Loucy (cell line): Measurements from ENCODE around the gene STUB1.

ENCODE experiments used
- H2AFZ ChIP-seq: fragments of 200-600 bp; sonication (generic); 2 replicates; pipeline ENCODE4 v1.6.0; 2016; ENCODE audit warnings: antibody characterized with exemption, mild to moderate bottlenecking, low read length, moderate library complexity
- H3F3A ChIP-seq: fragments of 200-600 bp; 2 replicates; pipeline ENCODE4 v1.6.0; 2016; ENCODE audit warnings: antibody characterized with exemption, low read depth, mild to moderate bottlenecking
- H3K27me3 ChIP-seq: fragments of 200-600 bp; sonication (generic); 2 replicates; pipeline ENCODE4 v1.6.1; 2014; ENCODE audit warnings: low read length, mild to moderate bottlenecking; ENCODE audit not compliant: insufficient read depth, poor library complexity, severe bottlenecking
- H3K36me3 ChIP-seq: fragments of 200-600 bp; sonication (generic); 2 replicates; pipeline ENCODE4 v1.6.1; 2016; ENCODE audit warnings: low read length; ENCODE audit not compliant: insufficient read depth
- H3K4me1 ChIP-seq: fragments of 200-600 bp; sonication (generic); 2 replicates; pipeline ENCODE4 v1.5.1; 2014; ENCODE audit warnings: low read length, mild to moderate bottlenecking; ENCODE audit not compliant: insufficient read depth, poor library complexity, severe bottlenecking
- H3K4me2 ChIP-seq: fragments of 200-600 bp; sonication (generic); 2 replicates; pipeline ENCODE4 v1.6.0; 2014; ENCODE audit warnings: antibody characterized with exemption, low read length, low read depth, mild to moderate bottlenecking; ENCODE audit not compliant: poor library complexity, severe bottlenecking
- H3K4me3 ChIP-seq: fragments of 200-600 bp; sonication (generic); 2 replicates; pipeline ENCODE4 v1.5.1; 2014; ENCODE audit warnings: low read length, mild to moderate bottlenecking, mixed read lengths; ENCODE audit not compliant: poor library complexity, severe bottlenecking
- H3K79me2 ChIP-seq: fragments of 200-600 bp; sonication (generic); 2 replicates; pipeline ENCODE4 v1.6.1; 2014; ENCODE audit warnings: low read length; ENCODE audit not compliant: insufficient read depth
- H3K9ac ChIP-seq: fragments of 200-600 bp; sonication (generic); 2 replicates; pipeline ENCODE4 v1.6.0; 2014; ENCODE audit warnings: mild to moderate bottlenecking, low read depth, low read length, moderate library complexity; ENCODE audit not compliant: poor library complexity, severe bottlenecking
- H3K9me2 ChIP-seq: fragments of 200-600 bp; sonication (generic); replicated peaks from 2 replicates; pipeline ENCODE4 v1.6.1; 2016; ENCODE audit warnings: low read depth, low read length, mixed read lengths
- H3K9me3 ChIP-seq: fragments of 200-600 bp; sonication (generic); 2 replicates; pipeline ENCODE4 v1.6.1; 2014; ENCODE audit warnings: mild to moderate bottlenecking, antibody characterized with exemption, low read length, low read depth; ENCODE audit not compliant: insufficient read depth
- H4K20me1 ChIP-seq: fragments of 200-600 bp; sonication (generic); 2 replicates; pipeline ENCODE4 v1.6.0; 2014; ENCODE audit warnings: antibody characterized with exemption, low read length, mild to moderate bottlenecking; ENCODE audit not compliant: insufficient read depth, poor library complexity, severe bottlenecking
- EZH2phosphoT487 ChIP-seq: fragments of 200-600 bp; IDR thresholded peaks from 2 replicates; pipeline ENCODE4 v1.6.1; 2018; ENCODE audit warnings: antibody characterized with exemption, mild to moderate bottlenecking, moderate library complexity, borderline replicate concordance
- TF ChIP-seq, protein P1 (sequence below): fragments of 200-600 bp; sonication (generic); conservative IDR thresholded peaks from 2 replicates; pipeline ENCODE4 v1.5.1; 2014; ENCODE audit warnings: mild to moderate bottlenecking, antibody characterized with exemption, low read length

STUB1 gene

DNA sequence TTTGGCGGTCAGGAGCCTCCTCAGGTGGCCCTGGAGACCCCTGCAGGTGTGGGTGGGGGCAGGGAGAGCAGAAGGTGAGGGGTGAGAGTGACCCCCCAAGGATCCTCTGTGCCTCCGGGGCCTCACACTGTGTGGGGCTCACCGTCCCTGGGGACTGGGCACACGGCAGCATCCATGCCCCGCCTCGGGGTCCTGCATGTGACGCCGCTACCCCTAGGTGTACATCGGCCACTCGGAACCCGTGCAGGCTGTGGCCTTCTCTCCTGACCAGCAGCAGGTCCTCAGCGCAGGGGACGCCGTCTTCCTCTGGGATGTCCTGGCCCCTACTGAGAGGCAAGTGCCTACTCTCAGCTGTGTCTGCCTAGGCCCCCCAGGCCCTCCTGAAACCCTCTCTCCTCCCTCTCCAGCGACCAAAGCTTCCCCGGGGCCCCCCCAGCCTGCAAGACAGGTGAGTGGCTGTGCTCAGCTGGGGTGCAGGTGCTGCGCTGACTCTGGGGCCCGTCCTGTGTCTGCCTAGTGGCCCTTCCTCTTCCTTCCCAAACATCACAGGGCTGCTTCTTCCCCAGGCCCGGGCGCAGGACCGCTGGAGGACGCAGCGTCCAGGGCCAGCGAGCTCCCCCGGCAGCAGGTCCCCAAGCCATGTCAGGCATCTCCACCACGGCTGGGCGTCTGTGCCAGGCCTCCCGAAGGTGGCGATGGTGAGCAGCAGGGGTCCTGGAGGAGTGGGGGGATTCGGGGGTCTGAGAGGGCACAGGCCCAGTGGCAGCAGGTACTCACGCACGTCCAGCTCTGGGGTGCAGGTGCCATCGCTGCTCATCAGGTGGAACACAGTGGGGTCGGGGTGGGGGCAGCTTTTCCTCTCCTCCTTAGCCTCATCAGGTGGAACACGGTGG, 21.3 kb upstream of the STUB1 start:
- H3K79me2 ChIP-seq = no peaks in the 10 kb centered on the region
- no peak for TF ChIP-seq EZH2phosphoT487
- TF ChIP-seq, protein P1, sequence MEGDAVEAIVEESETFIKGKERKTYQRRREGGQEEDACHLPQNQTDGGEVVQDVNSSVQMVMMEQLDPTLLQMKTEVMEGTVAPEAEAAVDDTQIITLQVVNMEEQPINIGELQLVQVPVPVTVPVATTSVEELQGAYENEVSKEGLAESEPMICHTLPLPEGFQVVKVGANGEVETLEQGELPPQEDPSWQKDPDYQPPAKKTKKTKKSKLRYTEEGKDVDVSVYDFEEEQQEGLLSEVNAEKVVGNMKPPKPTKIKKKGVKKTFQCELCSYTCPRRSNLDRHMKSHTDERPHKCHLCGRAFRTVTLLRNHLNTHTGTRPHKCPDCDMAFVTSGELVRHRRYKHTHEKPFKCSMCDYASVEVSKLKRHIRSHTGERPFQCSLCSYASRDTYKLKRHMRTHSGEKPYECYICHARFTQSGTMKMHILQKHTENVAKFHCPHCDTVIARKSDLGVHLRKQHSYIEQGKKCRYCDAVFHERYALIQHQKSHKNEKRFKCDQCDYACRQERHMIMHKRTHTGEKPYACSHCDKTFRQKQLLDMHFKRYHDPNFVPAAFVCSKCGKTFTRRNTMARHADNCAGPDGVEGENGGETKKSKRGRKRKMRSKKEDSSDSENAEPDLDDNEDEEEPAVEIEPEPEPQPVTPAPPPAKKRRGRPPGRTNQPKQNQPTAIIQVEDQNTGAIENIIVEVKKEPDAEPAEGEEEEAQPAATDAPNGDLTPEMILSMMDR = no peak
- no peak overlapping the region for H3K4me2 ChIP-seq
- no peaks in the 10 kb centered on the region for H3K9me3 ChIP-seq
- no peaks in the 10 kb centered on the region for H3K4me1 ChIP-seq
- no peak overlapping the region for H2AFZ ChIP-seq
- no peak overlapping the region for H3K4me3 ChIP-seq
- H4K20me1 ChIP-seq = no peaks in the 10 kb centered on the region
- no peaks in the 10 kb centered on the region for H3K9me2 ChIP-seq
- H3F3A ChIP-seq = no peaks in the 10 kb centered on the region
- H3K27me3 ChIP-seq = no peaks in the 10 kb centered on the region
- H3K9ac ChIP-seq = no peak overlapping the region
- no peaks in the 10 kb centered on the region for H3K36me3 ChIP-seq

GRCh38 chr16:659618-660017, 20.6 kb upstream of the STUB1 start:
- no peak overlapping the region for H3K4me2 ChIP-seq
- no peaks in the 10 kb centered on the region for H4K20me1 ChIP-seq
- H3K9me3 ChIP-seq = no peaks in the 10 kb centered on the region
- H3K9me2 ChIP-seq = no peaks in the 10 kb centered on the region
- H2AFZ ChIP-seq = no peak overlapping the region
- H3K4me1 ChIP-seq = no peaks in the 10 kb centered on the region
- no peak overlapping the region for H3K4me3 ChIP-seq
- H3F3A ChIP-seq = no peaks in the 10 kb centered on the region
- H3K36me3 ChIP-seq = no peaks in the 10 kb centered on the region
- H3K9ac ChIP-seq = no peak overlapping the region
- H3K27me3 ChIP-seq = no peaks in the 10 kb centered on the region
- no peak for TF ChIP-seq EZH2phosphoT487
- TF ChIP-seq, protein P1 = no peak
- no peaks in the 10 kb centered on the region for H3K79me2 ChIP-seq

DNA sequence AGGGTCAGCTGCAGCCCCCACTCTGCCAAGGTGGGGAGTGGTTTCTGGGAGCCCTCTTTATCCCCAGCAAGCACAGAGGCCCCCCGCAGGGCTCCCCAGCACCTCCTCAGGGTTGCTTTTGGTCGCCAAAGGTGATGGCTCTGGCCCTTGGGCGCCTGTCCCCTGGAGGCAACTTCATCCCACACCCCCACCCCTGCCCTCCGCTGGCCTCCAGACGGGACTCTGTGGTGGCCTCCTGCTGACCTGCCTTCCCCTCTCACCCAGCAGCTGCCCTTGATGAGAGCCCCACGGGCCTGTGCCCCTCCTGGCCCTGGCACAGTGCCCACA, 20.1 kb upstream of the STUB1 start:
- H3K9ac ChIP-seq = no peak overlapping the region

More for the DNA sequence above, 20.1 kb upstream of the STUB1 start:
- TF ChIP-seq, protein P1 = no peak
- TF ChIP-seq EZH2phosphoT487 = no peak
- no peaks in the 10 kb centered on the region for H3K27me3 ChIP-seq
- no peaks in the 10 kb centered on the region for H3K9me3 ChIP-seq
- no peaks in the 10 kb centered on the region for H3K36me3 ChIP-seq
- no peaks in the 10 kb centered on the region for H3F3A ChIP-seq
- H3K4me2 ChIP-seq = no peak overlapping the region
- H3K4me1 ChIP-seq = no peaks in the 10 kb centered on the region
- no peaks in the 10 kb centered on the region for H4K20me1 ChIP-seq
- H3K9me2 ChIP-seq = no peaks in the 10 kb centered on the region
- H2AFZ ChIP-seq = no peak overlapping the region
- no peak overlapping the region for H3K4me3 ChIP-seq
- no peaks in the 10 kb centered on the region for H3K79me2 ChIP-seq
